GM19238 (cell line): ENCODE data around the gene SNAP25.

Experiments
- DNase-seq: peaks from one replicate; pipeline ENCODE4 v3.0.0; 2011; ENCODE audit warnings: low spot score; ENCODE audit not compliant: insufficient read length

Gene SNAP25

DNA sequence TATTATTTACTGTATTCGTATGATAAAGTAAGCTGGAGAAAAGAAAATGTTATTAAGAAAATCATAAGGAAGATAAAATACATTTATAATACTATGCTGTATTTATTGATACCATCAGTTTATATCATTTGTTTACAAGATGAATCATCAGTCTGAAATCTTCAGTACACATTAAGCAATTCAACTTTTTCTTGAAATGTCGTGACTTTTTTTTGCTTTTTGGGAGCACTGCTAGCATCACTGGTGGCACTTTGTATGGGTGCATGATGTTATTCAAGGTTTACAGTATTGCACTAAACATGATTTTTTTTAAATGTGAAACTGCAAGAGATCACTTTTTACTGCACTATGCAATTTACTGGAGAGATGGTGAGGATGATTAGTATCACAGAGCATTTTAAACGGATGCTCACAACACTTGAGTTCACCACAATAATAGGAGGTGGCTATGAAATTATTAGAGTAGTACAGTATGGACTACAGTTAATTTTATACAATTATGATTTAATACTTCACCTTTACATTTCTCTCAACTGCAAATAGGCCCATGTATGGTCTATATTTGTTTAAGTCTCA, 85.9 kb downstream of the SNAP25 start:
- no peak for DNase-seq

DNA sequence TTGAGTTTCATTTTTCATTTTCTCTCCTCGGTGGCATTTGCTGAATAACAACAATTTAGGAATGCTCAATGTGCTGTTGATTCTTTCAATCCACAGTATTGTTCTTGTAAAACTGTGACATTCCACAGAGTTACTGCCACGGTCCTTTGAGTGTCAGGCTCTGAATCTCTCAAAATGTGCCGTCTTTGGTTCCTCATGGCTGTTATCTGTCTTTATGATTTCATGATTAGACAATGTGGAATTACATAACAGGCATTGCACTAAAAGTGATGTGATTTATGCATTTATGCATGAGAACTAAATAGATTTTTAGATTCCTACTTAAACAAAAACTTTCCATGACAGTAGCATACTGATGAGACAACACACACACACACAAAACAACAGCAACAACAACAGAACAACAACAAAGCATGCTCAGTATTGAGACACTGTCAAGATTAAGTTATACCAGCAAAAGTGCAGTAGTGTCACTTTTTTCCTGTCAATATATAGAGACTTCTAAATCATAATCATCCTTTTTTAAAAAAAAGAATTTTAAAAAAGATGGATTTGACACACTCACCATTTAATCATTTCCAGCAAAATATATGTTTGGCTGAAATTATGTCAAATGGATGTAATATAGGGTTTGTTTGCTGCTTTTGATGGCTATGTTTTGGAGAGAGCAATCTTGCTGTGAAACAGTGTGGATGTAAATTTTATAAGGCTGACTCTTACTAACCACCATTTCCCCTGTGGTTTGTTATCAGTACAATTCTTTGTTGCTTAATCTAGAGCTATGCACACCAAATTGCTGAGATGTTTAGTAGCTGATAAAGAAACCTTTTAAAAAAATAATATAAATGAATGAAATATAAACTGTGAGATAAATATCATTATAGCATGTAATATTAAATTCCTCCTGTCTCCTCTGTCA, 88.1 kb downstream of the SNAP25 start:
- DNase-seq, result no peak

DNA sequence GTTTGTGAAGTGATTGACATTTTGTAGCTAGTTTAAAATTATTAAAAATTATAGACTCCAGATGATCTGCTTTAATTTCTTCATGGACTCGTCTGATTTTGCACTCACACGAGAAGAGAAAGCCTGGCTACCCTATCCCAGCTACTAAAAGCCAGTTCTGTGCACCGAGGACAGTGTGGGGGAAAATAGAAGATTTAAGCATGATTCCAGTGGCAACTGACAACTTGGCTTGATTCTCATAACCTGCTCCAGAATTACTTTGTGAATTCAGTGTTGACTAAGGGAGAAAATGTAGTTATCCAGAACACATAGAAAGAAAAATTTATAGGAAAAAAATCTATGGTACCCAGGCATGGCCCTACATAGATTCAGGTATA, 88.7 kb downstream of the SNAP25 start:
- DNase-seq, result no peak

DNA sequence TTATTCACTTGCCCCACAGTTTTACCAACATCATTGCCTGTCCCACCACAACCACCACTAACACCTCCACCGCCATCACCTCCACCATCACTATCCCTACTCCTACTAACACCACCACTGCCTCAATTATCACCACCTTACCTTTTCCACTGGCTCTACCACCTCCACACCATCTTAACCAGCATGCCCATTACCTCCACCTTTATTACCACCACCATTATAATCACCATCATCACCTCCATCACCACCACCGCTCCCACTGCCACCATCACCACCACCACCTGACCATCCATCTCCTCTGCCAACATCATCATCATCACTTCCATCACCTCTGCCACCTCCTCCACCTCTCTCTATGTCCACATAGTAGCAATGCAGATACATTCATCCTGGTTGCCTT, 90.0 kb downstream of the SNAP25 start:
- DNase-seq, result no peak

DNA sequence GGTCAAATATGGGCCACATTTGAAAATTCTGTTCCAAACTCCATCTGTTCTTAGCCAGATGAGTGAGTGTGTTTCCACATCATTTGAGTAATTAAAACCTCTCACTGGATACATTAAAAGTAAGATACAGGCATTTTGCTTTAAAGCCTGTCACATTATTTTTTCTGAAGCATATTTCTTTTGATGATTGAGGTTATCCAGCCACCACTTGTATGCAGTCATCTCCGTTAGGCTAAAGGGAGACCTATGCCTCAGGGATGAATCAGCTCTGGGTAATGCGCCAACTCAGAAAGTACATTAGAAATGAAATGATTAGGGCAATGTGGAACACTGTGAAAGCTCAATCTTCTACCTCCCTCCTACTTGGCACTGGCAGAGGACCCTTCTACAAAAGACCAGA, 90.7 kb downstream of the SNAP25 start:
- no peak for DNase-seq

DNA sequence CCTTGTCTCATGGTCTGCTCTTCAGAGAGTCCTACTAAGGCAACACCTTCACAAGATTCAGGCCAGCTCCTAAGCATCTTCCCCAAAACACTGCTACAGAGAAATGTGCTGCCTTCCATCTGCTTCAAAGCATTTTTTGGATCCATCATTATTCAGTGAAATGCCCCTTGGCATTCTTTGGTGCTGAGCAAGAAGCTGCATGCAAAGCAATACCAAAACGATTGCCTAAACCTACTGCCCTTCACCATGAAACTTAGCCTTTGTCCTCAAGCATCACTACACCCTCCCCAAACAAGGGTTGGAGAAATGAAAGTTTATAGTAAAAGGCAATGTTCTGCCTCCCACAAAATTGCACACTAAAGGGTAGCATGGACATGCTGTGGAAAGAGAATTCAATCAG, 93.5 kb downstream of the SNAP25 start:
- DNase-seq, result no peak

DNA sequence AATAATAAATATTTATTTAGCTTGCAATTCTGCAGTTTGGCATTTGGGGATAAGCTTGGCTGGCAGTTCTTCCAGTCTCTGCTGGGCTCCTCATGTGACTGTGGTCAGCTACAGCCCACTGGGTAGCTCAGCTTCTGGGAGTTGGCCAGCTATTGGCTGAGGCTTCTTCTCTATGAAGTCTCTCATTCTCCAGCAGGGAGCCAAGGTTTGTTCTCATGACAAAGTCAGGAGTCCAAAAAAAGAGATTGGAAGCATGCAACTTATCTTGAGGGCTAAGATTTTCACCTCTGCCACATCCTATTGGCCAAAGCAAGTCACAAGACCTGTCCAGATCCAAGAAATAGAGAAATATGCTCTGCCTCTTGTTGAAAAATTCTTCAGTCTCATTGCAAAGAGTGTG, 94.6 kb downstream of the SNAP25 start:
- no peak for DNase-seq

DNA sequence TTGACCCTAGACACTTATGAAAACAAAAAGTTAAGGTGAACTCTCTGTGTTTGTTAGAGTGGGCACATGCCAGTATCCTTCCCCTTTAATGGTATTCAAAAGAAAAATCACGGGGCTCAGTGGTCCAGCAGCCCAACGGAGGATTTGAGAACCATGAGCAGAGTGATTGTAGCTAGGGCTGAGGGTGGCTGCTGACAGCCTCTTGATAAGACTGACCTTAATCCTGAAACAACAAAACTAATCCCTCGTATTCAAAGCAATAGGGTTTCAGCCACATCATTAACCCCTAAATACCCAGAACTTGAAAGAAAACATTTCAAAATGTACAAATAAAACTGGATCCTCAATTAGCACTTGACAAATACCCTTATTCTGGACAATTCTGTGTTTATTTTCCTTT, 95.1 kb downstream of the SNAP25 start:
- DNase-seq, result no peak

DNA sequence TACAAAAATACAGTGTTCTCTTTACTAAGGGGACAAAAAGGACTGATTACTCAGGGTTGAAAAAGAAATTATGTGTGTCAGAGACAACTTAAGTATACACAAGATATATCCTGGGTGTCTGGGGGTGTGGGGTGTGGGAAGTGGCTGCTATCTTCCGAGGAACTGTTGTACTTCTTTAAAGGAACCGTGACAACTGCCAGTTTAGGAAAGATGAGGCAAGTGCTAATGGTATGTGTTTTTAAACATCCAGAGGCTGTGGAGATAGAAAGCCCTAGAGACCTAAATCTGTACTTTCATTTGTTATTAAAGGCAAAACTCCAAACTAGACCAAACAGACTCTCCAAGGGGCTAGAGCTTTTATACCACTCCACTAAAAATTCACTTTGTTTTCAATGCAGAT, 95.6 kb downstream of the SNAP25 start:
- no peak for DNase-seq

DNA sequence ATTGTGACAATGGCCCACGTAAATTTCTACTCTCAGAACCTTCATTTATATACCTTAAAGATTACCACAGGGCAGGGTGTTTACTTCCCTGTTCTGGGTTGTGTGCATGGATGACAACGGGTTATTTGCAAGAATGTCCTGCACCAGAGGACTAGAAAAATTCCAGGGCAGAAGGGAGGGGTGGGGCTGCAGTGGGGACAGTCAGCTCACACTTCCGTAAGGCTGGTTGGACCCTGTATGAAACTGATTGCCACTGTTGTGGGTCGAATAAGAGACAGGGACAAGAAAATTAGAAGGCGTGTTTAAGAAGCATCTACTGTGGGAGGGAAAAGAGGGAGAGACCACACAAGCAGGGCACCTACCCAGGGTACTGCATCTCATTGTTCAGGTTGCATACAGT, 96.5 kb downstream of the SNAP25 start:
- DNase-seq, result no peak

DNA sequence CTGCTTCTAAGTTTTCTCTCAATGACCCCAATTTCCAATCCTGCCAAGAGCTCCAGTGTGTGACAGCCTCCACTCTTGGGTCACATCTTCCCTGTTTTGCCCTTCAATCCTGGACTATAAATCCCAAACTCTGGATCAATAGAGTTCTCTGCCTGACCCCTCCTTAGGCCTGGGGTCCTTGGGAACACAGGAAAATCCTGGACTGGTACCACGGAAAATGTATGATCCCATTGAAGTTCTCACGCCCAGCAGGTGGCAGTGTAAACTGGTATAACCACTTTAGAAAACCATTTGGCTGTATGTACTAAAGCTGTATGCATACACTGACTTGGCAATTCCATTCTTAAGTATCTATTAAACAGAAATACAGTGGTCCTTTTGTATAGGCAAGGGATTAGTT, 98.0 kb downstream of the SNAP25 start:
- DNase-seq, result no peak

DNA sequence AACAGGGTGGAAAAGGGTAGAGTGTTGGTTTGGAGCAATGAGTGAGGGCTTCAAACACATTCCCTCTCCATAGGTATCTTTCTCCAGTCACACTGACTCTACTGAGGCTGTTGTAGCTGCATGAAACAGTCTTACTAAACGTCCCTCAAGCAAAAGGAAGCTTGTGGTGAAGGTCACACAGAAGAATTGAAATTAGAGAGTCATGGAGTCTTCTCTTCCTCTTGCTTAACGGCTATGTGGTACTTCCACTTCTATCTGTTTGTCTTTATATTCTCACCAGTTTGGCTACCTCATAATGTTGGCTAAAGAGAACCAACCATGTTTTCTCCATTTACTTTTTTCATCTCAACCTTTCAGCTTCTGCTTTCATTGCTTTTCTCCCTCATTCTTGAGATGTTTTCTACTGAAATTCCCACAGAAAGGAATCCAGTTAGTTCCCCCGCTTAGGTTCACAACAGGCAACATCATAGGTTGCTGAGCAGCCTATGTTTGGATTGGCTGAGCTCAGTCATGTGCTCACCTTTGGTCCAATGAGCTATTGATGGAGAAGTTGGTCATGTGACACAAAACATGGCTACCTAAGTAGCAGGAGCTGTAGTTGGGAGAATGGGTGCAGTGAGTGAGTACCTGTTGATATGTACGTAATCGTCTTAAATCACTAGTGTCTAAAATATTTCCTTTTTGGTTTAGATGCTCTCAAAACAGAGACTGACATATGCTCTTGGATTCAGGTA, 99.8 kb downstream of the SNAP25 start:
- DNase-seq, result no peak

DNA sequence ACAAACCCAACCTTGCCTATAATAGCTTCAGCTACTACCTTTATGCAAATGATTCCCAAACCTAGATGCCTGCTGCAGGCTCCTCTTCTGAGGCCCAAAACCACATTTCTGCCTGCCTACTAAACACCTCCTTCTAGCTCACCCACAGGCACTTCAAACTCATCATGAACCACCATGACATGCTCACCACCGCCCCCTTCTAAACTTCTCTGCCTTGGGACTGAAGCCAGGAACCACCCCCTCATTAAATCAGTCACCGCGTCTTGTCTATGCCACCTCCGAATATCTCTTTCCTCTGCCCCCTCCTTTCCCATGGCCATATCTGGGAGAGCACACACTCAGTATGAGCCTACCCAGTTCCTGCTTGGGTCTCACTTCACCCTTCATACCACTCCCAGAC, 101.2 kb downstream of the SNAP25 start:
- no peak for DNase-seq

DNA sequence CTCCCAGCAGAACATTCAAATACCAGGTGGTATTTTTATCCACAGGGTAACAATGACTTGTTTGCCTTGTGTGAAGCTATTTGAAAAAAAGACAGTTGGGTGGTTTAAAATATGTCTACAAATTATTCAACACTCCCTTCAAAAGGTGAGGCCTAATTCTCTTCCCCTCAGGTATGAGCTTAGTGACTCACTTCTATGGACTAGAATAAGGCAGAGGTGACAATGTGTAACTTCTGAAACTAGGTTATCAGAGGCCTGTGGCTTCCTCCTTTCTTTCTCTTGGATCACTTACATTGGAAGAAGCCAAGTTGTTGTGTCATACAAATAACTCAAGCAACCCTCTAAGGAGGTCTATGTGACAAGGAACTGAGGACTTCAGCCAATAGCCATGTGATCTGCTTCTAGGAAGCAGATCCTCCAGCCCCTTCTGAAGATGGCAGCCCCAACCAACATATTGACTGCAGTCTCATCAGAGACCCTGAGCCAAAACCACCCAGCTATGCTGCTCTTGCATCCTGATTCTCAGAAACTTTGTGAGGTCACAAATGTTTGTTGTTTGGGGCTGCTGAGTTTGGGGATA, 102.6 kb downstream of the SNAP25 start:
- no peak for DNase-seq

DNA sequence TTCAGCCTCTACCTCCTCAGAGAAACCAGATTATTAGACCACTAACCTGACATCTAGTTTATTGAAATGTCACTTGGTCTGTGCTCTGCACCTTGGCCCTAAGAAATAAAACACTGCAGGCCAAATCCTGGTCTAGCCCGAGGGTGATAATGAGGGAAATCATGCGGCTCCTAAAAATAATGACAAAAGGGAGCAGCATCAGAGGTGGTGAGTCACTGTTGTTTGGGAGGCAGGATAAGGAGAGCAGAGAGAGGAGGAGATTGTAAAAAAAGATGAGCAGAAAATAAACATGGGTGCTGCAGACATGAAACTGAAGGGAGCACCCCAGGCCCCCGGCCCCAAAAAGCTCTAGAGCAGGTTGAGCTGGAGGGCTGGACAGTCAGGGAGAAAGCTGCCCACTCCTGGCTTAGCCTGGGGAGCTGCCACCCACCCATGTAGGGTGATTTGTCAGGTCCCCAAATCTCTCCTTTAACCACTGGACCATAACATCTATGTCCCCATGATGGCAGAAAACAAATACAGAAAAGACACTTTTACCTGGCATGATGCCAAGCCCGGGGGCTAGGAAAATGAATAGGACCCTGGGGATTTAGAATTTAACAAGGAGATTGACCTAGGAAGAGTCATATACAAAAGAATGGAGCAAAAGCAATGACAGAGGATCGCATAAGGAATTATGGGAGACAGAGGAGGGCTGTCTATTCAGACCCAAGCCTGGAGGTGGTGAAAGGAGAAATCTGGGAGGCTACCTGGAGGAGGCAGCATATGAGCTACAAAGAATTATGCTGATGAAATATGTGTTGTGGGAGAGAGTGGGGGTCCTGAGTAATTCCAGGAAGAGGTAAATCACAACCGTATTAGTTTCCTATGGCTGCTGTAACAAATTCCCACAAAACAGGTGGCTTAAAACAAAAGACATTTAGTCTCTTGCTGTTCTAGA, 103.7 kb downstream of the SNAP25 start:
- no peak for DNase-seq

DNA sequence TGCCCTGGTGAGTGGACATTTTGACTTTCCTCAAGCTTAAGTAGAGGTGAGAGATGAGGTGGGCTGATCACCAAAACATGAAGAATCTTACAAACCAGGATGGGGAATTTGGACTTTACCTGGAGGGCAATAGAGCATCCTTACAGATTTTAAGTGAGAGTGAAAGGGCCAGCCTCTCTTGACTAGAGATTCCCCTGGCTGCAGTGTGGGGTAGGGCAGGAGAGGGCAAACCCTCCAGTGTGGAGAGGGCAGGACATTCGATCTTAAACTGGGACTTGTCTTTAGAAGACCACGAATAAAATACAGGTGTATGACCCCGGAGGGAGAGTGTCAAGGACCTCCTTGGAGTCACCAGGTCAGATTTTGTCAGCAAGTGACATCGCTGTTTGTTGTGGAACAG, 105.1 kb downstream of the SNAP25 start:
- no peak for DNase-seq

DNA sequence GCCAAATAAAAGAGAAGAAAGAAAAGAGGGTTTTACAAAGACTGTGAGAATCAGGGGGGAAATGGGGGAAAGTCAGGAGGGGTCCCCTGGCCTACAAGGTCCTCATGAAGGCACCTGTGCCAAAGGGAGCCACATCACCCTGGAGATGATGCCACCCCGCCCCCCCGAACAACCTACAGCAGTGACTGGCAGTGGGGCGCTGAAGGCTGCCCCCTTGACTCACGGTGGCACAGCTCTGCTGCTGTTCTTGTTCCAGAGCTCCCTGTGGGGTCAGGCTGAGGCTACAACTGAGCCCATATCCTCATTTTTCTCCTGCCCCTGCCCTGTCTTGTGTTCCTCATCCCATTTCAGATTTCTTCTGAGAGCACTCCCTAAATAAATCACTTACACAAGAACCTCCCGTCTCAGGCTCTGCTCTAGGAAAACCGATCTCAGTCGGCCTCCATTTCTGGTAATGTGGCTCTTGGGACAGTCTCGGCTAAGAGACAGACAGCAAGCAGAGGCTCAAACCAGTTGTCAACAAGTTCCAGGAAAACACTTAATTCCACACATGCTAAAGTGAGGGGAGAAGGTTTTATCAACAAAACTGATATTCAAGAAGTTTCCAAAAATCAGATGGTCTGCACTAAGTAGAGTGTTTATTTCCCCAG, 105.7 kb downstream of the SNAP25 start:
- DNase-seq, result no peak

DNA sequence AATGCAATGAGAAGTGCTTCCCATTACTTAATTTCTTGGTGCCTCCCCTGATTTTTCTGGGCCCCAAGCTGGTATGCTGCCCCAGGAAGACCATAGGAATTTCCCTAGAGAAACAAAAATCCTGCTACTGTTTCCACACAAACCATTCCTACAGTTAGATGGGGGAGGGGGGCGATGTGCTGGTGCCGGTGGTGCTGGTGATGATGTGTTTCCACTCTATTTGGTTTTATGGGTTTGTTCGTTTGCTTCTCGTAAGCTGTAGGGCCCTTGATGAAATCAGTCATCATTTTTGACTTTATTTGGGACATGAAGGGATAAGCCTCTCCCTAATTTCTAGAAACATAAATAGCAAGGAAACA, 110.2 kb downstream of the SNAP25 start:
- no peak for DNase-seq

DNA sequence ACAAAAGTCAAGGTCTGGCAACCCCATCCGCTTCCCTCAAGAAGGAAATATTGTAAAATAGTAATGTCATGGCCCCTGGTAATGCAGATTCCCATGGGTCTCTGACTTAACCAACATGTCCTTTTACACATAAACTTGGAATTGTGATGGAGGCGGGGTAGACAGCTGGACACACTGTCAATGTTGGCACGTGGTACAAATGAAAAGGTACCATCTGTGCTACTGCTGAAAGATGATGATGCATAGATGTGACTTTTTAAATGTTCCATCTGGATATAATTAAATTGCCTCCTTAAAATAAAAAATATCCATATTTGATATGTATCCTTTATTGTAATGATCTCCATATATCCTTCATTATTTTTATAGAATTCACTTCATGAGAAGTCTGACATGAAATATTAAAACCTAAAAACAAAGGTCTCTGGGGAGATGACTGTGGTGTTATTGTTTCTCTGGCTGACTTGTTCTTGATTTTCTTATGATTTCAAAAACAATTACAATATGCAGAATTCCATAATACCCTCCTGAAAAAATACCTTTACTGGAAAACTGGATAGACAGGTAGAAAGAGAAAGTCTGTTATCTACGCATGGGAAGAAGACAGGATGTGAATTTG, 110.9 kb downstream of the SNAP25 start:
- DNase-seq, result no peak

DNA sequence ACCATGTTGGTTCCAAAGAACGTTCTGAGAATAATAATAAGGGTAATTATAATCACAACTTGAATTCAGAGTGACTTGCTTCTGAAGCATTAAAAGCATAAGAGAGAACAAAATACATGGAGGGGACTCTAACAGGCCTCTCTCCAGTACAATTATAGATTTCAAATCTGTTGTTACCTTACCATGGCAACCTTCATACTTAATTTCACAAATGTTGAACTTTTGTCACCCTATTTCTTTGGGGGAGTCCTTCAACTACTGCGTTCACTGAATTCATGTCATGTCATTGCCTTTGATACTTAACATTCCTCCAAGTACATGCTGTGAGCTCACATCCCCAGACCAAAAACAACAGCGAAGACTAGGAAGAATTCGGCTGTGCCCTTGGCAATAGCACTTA, 111.4 kb downstream of the SNAP25 start:
- no peak for DNase-seq
